Measurements from ENCODE around the gene DBN1. TPM values are rescaled to one million over a fixed set of nuclear protein-coding genes. Genes with fewer than 3 reads are reported as not detected.

DBN1 gene
- 41.1 TPM for total RNA-seq

DNA sequence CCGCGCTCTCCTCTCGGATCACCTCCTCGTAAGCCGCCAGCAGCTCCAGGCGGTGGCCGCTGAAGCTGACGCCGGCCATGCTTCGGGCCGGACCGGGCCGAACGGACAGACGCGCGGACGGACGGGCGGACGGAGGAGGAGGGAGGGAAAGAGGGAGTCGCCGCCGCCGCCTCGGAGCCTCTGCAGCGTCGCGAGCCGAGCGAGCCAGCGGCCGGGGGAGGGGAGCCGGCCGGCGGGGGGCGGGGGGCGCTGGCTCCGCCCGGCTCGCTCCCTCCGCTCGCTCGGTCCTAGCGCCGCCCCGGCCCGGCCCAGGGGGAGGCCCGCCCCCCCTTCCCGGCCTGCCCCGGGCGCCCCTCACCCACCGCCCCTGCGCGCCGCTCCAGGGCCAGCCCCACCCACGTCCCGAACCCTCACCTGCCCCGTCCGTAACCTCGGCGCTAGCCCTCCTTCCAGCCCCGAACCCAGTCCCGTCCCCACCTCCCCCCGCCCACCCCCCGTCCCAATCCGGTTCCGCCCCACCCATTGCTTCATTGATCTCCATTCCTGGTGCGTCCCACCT is at the start of gene DBN1:
DBN1 (minus strand) TSS at position 192 of the 559 bp plus-strand sequence; CDS start at position 79, 113 bp downstream.
- DNase-seq, result peak; percentile 43

DNA sequence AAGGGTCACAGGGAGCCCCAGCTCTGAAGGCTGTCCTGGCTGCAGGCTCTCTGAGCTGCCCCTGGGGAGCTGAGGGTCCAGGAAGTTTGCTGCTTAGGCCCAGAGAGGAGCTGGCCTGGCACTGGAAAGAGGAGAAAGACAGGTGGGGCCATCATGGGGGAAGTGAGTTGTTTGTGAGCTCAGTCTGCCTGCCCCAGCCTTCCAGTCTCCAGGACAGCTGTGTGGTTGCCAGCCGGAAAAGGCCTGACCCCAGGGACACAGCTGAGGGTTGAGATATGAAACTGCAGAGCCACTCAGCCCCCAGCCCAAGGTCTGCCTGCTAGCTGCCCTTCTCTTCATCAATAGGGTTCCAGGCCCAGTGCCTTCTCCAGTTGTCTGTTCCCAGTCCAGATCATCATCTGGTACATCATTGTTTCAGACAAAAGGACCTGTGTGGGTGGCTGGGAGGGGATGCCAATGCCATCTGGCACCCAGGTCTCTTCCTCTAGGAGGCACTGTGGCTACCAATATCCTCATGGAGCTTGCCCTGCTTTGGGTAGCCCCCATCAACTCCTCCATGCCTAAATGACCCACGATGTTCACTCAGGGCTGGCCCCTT is 47.6 kb upstream of the DBN1 start:
- DNase-seq, result no peak

GRCh38 chr5:177520271-177520670 is 46.8 kb upstream of the DBN1 start:
- DNase-seq, result no peak

DNA sequence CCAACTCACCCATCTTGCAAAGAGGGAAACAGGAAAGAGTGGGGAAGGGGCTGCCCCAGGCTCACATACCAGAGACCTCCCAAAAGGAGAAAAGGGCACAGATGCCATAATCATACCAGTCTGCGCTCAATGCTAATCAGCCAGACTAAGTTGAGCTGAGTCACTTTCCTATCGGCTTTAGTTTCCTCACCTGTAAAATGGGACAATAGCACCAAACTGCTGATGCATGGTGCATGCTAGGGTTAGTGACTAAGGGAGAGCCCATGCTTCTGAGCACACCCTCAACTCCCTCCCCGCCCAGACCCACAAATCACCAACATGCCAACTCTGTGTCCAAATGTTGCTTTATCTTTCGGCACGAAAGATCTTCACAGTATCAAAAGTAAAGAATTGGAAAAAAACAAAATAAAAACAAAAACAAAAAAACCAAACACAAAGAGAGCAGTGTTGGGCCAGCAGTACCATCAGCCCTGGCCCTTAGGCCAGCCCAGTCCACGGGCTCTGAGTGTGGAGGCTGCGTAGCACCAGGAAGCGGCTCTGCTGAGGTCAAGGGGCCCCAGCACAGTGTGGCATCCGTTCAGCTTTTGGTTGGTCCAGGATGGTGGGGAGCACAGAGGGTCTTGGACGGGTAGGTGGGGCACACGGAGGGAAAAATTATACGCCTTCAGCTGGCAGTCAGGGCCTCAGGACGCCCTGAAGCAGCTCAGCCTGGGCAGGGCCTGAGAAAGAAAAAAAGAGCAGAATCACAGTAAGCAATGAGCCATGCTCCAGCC is 46.2 kb upstream of the DBN1 start:
- DNase-seq, result no peak

- DNase-seq, result peak; percentile 99
Measured at GRCh38 chr5:177516601-177517568, 43.5 kb upstream of the DBN1 start, which contains the start of gene DDX41. Gene DDX41 (minus strand): TSS chr5:177516961. CDS start chr5:177516945, 16 bp downstream.

GRCh38 chr5:177515580-177515979 is 42.1 kb upstream of the DBN1 start:
- DNase-seq, result no peak

- no peak for DNase-seq
Measured at GRCh38 chr5:177514541-177514940, 41.1 kb upstream of the DBN1 start.

GRCh38 chr5:177513500-177513899 is 40.1 kb upstream of the DBN1 start:
- no peak for DNase-seq

DNA sequence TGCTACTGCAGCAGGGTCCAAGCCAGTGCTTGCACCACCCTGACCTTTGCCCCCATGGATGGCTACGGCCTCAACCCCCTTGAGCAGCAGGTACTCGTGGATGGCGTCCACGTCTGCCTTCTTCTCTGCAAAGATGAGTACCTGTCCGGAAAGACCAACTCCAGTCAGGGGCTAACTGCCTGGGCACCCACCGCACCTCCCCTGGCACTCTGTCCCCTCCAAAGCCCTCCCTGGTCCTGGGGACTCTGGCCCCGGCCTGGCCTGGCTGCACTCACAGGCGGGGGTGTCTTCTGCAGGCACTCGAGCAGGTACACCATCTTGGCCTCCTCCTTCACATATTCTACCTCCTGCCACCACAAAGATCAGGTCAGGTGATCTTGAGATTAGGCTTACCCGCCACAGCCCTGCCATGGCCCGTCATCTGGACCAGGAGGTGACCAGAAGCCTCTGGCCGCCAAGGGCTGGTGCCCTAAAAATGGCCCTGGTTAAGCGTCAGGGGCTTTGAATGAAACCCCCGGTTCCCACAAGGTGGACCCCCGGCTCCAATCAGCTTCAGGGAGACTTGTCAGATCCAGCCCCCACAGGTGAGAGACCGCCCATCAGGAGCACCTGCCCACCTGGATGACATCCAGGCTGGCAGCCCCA is 39.4 kb upstream of the DBN1 start:
- DNase-seq, result no peak

- no peak for DNase-seq
Measured at GRCh38 chr5:177511796-177512675, 38.6 kb upstream of the DBN1 start.

GRCh38 chr5:177511181-177511580 is 37.7 kb upstream of the DBN1 start:
- DNase-seq, result no peak

DNA sequence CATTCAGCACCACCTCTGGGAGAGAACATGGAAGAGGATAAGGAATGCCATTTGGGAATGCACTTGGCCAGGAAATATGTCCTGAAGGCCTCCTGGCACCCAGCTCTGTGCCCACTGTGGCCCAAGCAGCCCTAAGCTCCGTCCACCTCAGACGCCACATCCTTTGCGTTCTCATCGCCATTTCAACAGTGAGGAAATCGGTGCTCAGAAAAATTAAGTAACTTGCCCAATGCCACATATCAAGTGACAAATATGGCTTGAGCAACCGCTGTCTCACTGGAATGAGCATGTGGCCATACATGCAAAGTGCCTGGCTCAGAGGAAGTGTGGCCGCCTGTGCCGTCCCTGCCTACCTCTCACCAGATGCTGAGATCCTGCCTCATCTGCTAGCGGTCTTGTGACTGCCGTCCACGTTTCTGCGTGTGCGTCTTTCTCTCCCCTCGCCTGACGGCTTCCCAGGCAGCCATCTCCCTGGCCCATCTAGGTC is 37.2 kb upstream of the DBN1 start:
- no peak for DNase-seq

- DNase-seq, result no peak
Measured at GRCh38 chr5:177509991-177510566, 36.6 kb upstream of the DBN1 start.

- no peak for DNase-seq
Measured at GRCh38 chr5:177509381-177509951, 36.0 kb upstream of the DBN1 start, which contains the start of gene DOK3. Gene DOK3 (minus strand): TSS chr5:177509826. CDS start chr5:177509540, 286 bp downstream.

GRCh38 chr5:177508837-177509236 is 35.4 kb upstream of the DBN1 start:
- DNase-seq, result no peak

GRCh38 chr5:177508221-177508611 is 34.8 kb upstream of the DBN1 start:
- no peak for DNase-seq

- DNase-seq, result no peak
Measured at GRCh38 chr5:177507596-177508220, 34.3 kb upstream of the DBN1 start.

GRCh38 chr5:177507165-177507564 is 33.7 kb upstream of the DBN1 start:
- no peak for DNase-seq

GRCh38 chr5:177505075-177505474 is 31.6 kb upstream of the DBN1 start:
- DNase-seq, result no peak
